GM19455 (cell line): ENCODE measurements around the gene DSCAM.
"Not testable (repeated sequence)": the region's sequence is repeated elsewhere in the genome, so short reads cannot be mapped to it uniquely, and the experiment has no call there.

Experiments used
- ATAC-seq: cut with Tn5 transposase; IDR thresholded peaks from one replicate; pipeline ENCODE4 v1.9.1; 2021; ENCODE audit not compliant: unreplicated experiment

The DSCAM gene

GRCh38 chr21:40073642-40074041, 773.3 kb downstream of the DSCAM start:
- ATAC-seq = no peak

- ATAC-seq = no peak
Measured at GRCh38 chr21:40070871-40071270, 776.1 kb downstream of the DSCAM start.

- no peak for ATAC-seq
Measured at GRCh38 chr21:40067751-40068150, 779.2 kb downstream of the DSCAM start.

GRCh38 chr21:40066221-40066620, 780.7 kb downstream of the DSCAM start:
- ATAC-seq = no peak

- no peak for ATAC-seq
Measured at GRCh38 chr21:40060083-40060677, 786.8 kb downstream of the DSCAM start.

- no peak for ATAC-seq
Measured at GRCh38 chr21:40057331-40057730, 789.6 kb downstream of the DSCAM start.

- no peak for ATAC-seq
Measured at GRCh38 chr21:40056031-40056430, 790.9 kb downstream of the DSCAM start.

GRCh38 chr21:40054403-40054802, 792.6 kb downstream of the DSCAM start:
- ATAC-seq = no peak

- ATAC-seq = no peak
Measured at GRCh38 chr21:40053007-40053406, 794.0 kb downstream of the DSCAM start.

- ATAC-seq = no peak
Measured at GRCh38 chr21:40052276-40052675, 794.7 kb downstream of the DSCAM start.

- no peak for ATAC-seq
Measured at GRCh38 chr21:40051801-40052200, 795.2 kb downstream of the DSCAM start.

GRCh38 chr21:40049931-40050290, 797.0 kb downstream of the DSCAM start:
- no peak for ATAC-seq

GRCh38 chr21:40049031-40049930, 797.7 kb downstream of the DSCAM start:
- no peak for ATAC-seq

- no peak for ATAC-seq
Measured at GRCh38 chr21:40047993-40048730, 798.8 kb downstream of the DSCAM start.

- no peak for ATAC-seq
Measured at GRCh38 chr21:40047211-40047610, 799.7 kb downstream of the DSCAM start.

- no peak for ATAC-seq
Measured at GRCh38 chr21:40043866-40044265, 803.1 kb downstream of the DSCAM start.

GRCh38 chr21:40043423-40043822, 803.5 kb downstream of the DSCAM start:
- ATAC-seq = no peak

- no peak for ATAC-seq
Measured at GRCh38 chr21:40041446-40041845, 805.5 kb downstream of the DSCAM start.

GRCh38 chr21:40033156-40033782, 813.7 kb downstream of the DSCAM start:
- not testable (repeated sequence) for ATAC-seq

GRCh38 chr21:40029888-40030287, 817.1 kb downstream of the DSCAM start:
- ATAC-seq = no peak

- ATAC-seq = not testable (repeated sequence)
Measured at GRCh38 chr21:40028393-40028792, 818.6 kb downstream of the DSCAM start.
